Measurements from ENCODE around the gene BANF1. TPM values are rescaled to one million over a fixed set of nuclear protein-coding genes. Genes with fewer than 3 reads are reported as not detected.

Gene BANF1
- total RNA-seq, 1 experiment from 2014 or later = 269 TPM

DNA sequence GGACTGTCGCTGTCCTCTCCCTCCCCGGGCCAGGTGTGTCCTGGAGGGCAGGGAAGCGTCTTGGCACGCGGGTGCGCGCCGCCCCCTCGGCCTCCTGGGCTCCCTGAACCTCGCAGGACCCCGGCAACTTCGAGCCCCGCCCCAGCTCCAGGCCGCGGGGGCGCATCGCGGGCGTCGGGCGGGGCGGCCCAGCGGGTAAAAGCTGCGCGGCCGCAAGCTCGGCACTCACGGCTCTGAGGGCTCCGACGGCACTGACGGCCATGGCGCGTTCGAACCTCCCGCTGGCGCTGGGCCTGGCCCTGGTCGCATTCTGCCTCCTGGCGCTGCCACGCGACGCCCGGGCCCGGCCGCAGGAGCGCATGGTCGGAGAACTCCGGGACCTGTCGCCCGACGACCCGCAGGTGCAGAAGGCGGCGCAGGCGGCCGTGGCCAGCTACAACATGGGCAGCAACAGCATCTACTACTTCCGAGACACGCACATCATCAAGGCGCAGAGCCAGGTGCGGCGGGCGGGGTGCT, 9.5 kb downstream of the BANF1 start, which contains the start of gene CST6 (continued):
- TF ChIP-seq, protein P1, sequence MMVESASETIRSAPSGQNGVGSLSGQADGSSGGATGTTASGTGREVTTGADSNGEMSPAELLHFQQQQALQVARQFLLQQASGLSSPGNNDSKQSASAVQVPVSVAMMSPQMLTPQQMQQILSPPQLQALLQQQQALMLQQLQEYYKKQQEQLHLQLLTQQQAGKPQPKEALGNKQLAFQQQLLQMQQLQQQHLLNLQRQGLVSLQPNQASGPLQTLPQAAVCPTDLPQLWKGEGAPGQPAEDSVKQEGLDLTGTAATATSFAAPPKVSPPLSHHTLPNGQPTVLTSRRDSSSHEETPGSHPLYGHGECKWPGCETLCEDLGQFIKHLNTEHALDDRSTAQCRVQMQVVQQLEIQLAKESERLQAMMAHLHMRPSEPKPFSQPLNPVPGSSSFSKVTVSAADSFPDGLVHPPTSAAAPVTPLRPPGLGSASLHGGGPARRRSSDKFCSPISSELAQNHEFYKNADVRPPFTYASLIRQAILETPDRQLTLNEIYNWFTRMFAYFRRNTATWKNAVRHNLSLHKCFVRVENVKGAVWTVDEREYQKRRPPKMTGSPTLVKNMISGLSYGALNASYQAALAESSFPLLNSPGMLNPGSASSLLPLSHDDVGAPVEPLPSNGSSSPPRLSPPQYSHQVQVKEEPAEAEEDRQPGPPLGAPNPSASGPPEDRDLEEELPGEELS (CRISPR knock-in tag; IDR thresholded peaks at IDR 0.05) = peak; percentile 49; the same call in 1 of the 2 replicates

DNA sequence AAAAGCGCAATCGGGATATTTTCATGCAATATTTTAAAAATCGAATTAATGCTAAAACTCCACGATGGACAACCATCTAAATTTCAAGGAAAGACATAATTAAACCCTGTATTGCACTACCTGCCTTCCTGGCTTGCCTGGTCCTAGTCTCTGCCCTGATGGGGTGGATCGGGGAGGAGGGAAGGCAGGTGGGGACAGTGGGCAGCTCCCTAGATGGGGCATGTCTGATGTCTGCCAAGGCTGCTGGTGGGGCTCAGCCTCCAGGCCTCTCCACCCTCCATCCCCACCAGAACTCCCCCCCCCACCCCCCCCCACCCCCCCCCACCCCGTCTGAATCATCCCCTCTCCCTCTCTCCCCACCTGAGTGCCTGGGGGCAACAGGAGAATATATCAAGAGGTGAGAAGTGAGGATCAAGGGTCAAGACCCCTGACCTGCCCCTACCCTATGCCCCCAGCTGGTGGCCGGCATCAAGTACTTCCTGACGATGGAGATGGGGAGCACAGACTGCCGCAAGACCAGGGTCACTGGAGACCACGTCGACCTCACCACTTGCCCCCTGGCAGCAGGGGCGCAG, 10.2 kb downstream of the BANF1 start:
- Mint-ChIP-seq H3K36me3 (no peaks in the 10 kb centered on the region), H3K27ac (no peak overlapping the region), H3K9me3 (no peaks in the 10 kb centered on the region), H3K4me1 (peaks cover 1% of the 10 kb centered on the region; the same call in 1 of the 2 replicates), H3K4me3 (no peak overlapping the region), H3K27me3 (ENCODE audit: low read depth) (peaks cover 22% of the 10 kb centered on the region)
- TF ChIP-seq, protein P2, sequence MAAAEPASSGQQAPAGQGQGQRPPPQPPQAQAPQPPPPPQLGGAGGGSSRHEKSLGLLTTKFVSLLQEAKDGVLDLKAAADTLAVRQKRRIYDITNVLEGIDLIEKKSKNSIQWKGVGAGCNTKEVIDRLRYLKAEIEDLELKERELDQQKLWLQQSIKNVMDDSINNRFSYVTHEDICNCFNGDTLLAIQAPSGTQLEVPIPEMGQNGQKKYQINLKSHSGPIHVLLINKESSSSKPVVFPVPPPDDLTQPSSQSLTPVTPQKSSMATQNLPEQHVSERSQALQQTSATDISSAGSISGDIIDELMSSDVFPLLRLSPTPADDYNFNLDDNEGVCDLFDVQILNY (CRISPR knock-in tag; IDR thresholded peaks at IDR 0.05) = no peak
- TF ChIP-seq SP1 (CRISPR knock-in tag; conservative IDR thresholded peaks at IDR 0.05) = no peak
- TF ChIP-seq, protein P3, sequence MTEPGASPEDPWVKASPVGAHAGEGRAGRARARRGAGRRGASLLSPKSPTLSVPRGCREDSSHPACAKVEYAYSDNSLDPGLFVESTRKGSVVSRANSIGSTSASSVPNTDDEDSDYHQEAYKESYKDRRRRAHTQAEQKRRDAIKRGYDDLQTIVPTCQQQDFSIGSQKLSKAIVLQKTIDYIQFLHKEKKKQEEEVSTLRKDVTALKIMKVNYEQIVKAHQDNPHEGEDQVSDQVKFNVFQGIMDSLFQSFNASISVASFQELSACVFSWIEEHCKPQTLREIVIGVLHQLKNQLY (CRISPR knock-in tag; IDR thresholded peaks at IDR 0.05) = no peak
- TF ChIP-seq, protein P4, sequence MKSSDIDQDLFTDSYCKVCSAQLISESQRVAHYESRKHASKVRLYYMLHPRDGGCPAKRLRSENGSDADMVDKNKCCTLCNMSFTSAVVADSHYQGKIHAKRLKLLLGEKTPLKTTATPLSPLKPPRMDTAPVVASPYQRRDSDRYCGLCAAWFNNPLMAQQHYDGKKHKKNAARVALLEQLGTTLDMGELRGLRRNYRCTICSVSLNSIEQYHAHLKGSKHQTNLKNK (CRISPR knock-in tag; IDR thresholded peaks at IDR 0.05) = no peak
- TF ChIP-seq CBFB (CRISPR knock-in tag; IDR thresholded peaks at IDR 0.05; ENCODE audit: low read depth) = no peak
- TF ChIP-seq CREM (CRISPR knock-in tag; IDR thresholded peaks at IDR 0.05) = no peak
- TF ChIP-seq, protein P5, sequence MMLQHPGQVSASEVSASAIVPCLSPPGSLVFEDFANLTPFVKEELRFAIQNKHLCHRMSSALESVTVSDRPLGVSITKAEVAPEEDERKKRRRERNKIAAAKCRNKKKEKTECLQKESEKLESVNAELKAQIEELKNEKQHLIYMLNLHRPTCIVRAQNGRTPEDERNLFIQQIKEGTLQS (CRISPR knock-in tag; conservative IDR thresholded peaks at IDR 0.05) = no peak
- no peak for TF ChIP-seq ZNF138 (CRISPR knock-in tag; conservative IDR thresholded peaks at IDR 0.05)
- no peak for TF ChIP-seq FOXP1 (CRISPR knock-in tag; IDR thresholded peaks at IDR 0.05; ENCODE audit: borderline replicate concordance)
- ChIA-PET POLR2A (interaction anchor here (0.6 to 1.5 kb wide), 2 partner anchors 124 to 125 kb away, joined by 3 to 8 read pairs; partner anchors contain the start of gene FIBP), CTCF (interaction anchor here (0.6 to 3.5 kb wide), 10 partner anchors 10 to 159 kb away, joined by 3 to 42 read pairs (median 8); partner anchors contain the start of genes BANF1, EIF1AD, FIBP and MUS81)
- ATAC-seq (no peak), DNase-seq (ENCODE audit: low spot score) (no peak)

DNA sequence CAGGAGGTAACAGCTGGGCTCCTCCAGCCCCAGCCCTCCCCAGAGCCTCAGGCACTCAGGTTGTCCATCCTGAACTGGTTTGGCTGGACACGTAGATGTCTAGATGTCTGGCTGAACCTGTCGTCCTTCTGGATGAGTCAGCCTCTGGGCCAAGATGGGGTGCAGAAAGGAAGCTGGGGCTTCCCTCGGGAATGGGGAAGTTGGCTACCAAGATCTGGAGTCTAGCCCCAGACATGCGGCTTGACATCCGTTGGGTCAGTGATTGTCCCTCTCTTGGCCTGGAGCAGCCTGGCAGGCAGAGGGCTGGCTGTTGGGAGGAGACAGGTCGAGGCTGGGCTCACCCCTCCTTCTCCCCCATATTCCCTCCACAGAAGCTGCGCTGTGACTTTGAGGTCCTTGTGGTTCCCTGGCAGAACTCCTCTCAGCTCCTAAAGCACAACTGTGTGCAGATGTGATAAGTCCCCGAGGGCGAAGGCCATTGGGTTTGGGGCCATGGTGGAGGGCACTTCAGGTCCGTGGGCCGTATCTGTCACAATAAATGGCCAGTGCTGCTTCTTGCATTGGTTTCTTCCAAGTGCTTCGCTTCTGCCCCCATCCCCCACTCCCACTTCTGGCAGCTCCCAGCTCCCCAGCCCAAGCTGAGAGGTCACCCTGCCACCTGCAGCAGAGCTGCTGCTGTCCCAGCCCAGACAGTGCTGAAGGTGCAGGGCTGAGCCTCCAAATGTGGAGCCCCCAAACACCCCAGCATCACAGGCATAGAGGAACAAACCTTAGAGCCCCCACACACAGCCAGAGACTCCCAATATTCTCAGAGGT, 10.9 kb downstream of the BANF1 start:
- H3K27ac Mint-ChIP-seq = no peak overlapping the region
- no peaks in the 10 kb centered on the region for H3K36me3 Mint-ChIP-seq
- CTCF ChIA-PET = interaction anchor here (0.6 to 3.5 kb wide), 7 partner anchors 9 to 154 kb away, joined by 3 to 42 read pairs (median 7); partner anchors contain the start of gene FIBP
- no peak overlapping the region for H3K4me3 Mint-ChIP-seq
- no peaks in the 10 kb centered on the region for H3K9me3 Mint-ChIP-seq
- POLR2A ChIA-PET = interaction anchor here (0.6 kb wide), 1 partner anchor 124 kb away, joined by 8 read pairs; no protein-coding TSS in a partner anchor
- no peaks in the 10 kb centered on the region for H3K4me1 Mint-ChIP-seq
- DNase-seq (ENCODE audit: low spot score) (no peak), ATAC-seq (no peak)
- H3K27me3 Mint-ChIP-seq (ENCODE audit: low read depth) = peaks cover 22% of the 10 kb centered on the region
- TF ChIP-seq ESRRA (CRISPR knock-in tag; IDR thresholded peaks at IDR 0.05; ENCODE audit: borderline replicate concordance) (no peak), JUN (CRISPR knock-in tag; IDR thresholded peaks at IDR 0.05) (no peak), ELF4 (CRISPR knock-in tag; IDR thresholded peaks at IDR 0.05; ENCODE audit: low read depth) (no peak), CREB1 (CRISPR knock-in tag; IDR thresholded peaks at IDR 0.05) (no peak), NFE2L1 (CRISPR knock-in tag; IDR thresholded peaks at IDR 0.05) (no peak), NFYB (CRISPR knock-in tag; conservative IDR thresholded peaks at IDR 0.05; ENCODE audit: low read depth) (no peak), JAZF1 (CRISPR knock-in tag; IDR thresholded peaks at IDR 0.05) (no peak), SMAD3 (CRISPR knock-in tag; IDR thresholded peaks at IDR 0.05; ENCODE audit: borderline replicate concordance) (no peak)
- TF ChIP-seq, protein P6, sequence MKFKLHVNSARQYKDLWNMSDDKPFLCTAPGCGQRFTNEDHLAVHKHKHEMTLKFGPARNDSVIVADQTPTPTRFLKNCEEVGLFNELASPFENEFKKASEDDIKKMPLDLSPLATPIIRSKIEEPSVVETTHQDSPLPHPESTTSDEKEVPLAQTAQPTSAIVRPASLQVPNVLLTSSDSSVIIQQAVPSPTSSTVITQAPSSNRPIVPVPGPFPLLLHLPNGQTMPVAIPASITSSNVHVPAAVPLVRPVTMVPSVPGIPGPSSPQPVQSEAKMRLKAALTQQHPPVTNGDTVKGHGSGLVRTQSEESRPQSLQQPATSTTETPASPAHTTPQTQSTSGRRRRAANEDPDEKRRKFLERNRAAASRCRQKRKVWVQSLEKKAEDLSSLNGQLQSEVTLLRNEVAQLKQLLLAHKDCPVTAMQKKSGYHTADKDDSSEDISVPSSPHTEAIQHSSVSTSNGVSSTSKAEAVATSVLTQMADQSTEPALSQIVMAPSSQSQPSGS (CRISPR knock-in tag; IDR thresholded peaks at IDR 0.05; ENCODE audit: borderline replicate concordance, low read depth) = no peak
- TF ChIP-seq, protein P7, sequence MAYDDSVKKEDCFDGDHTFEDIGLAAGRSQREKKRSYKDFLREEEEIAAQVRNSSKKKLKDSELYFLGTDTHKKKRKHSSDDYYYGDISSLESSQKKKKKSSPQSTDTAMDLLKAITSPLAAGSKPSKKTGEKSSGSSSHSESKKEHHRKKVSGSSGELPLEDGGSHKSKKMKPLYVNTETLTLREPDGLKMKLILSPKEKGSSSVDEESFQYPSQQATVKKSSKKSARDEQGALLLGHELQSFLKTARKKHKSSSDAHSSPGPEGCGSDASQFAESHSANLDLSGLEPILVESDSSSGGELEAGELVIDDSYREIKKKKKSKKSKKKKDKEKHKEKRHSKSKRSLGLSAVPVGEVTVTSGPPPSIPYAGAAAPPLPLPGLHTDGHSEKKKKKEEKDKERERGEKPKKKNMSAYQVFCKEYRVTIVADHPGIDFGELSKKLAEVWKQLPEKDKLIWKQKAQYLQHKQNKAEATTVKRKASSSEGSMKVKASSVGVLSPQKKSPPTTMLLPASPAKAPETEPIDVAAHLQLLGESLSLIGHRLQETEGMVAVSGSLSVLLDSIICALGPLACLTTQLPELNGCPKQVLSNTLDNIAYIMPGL (CRISPR knock-in tag; IDR thresholded peaks at IDR 0.05) = no peak
- TF ChIP-seq, protein P3 (CRISPR knock-in tag; IDR thresholded peaks at IDR 0.05) = no peak
- TF ChIP-seq, protein P8, sequence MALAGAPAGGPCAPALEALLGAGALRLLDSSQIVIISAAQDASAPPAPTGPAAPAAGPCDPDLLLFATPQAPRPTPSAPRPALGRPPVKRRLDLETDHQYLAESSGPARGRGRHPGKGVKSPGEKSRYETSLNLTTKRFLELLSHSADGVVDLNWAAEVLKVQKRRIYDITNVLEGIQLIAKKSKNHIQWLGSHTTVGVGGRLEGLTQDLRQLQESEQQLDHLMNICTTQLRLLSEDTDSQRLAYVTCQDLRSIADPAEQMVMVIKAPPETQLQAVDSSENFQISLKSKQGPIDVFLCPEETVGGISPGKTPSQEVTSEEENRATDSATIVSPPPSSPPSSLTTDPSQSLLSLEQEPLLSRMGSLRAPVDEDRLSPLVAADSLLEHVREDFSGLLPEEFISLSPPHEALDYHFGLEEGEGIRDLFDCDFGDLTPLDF (CRISPR knock-in tag; IDR thresholded peaks at IDR 0.05) = no peak
